OCI-LY7 (cell line): ENCODE results near the gene PRKAG2.

Experiments
- CTCF ChIP-seq: fragments of 200-600 bp; sonication (generic); conservative IDR thresholded peaks from 2 replicates; pipeline ENCODE4 v1.5.1; 2014; ENCODE audit warnings: mild to moderate bottlenecking, antibody characterized with exemption, low read length, moderate library complexity, mixed read lengths
- EZH2phosphoT487 ChIP-seq: fragments of 200-600 bp; sonication (generic); IDR thresholded peaks from 2 replicates; pipeline ENCODE4 v1.6.1; 2018; ENCODE audit warnings: low read depth, borderline replicate concordance, mild to moderate bottlenecking, mixed run types, antibody characterized with exemption, low read length, moderate library complexity, mixed read lengths

GRCh38 chr7:151889406-151890354 lies 12.8 kb upstream of the PRKAG2 start:
- no peak for TF ChIP-seq CTCF
- TF ChIP-seq EZH2phosphoT487, result no peak
